Body of pancreas (tissue), 4 donors: ENCODE data around the gene SYCP2L. TPM values are rescaled to one million over a fixed set of nuclear protein-coding genes. Genes with fewer than 3 reads are reported as not detected.
"Not testable (repeated sequence)": the region's sequence is repeated elsewhere in the genome, so short reads cannot be mapped to it uniquely, and the experiment has no call there.

Experiments used
- ATAC-seq: fragments of 150-250 bp; one replicate; pipeline ENCODE4 v1.9.1; 2016
- DNase-seq, 4 donors: peaks; one replicate each; pipeline ENCODE4 v3.0.0-alpha.2; 2019
- H3K27ac ChIP-seq, 4 donors: fragments of 200-600 bp; sonication (generic); 1 replicate in 3 of 4; 2 replicates in 1 of 4; pipeline versions ENCODE4 v1.5.1 to v1.6.1; 2016 to 2019; ENCODE audit warnings: mild to moderate bottlenecking in 1 of 4, mixed read lengths in 1 of 4, moderate library complexity in 1 of 4
- H3K27me3 ChIP-seq, 2 donors: fragments of 200-600 bp; sonication (generic); one replicate each; pipeline ENCODE4 v1.6.0; 2016; ENCODE audit warnings: mild to moderate bottlenecking in 1 of 2
- H3K36me3 ChIP-seq, 2 donors: fragments of 200-600 bp; sonication (generic); replicated peaks in 1 of 2; 2 replicates each; pipeline ENCODE4 v1.5.1; 2016; ENCODE audit warnings: low read depth in 2 of 2; ENCODE audit not compliant: insufficient read depth in 1 of 2
- H3K4me1 ChIP-seq: fragments of 200-600 bp; sonication (generic); one replicate; pipeline ENCODE4 v1.6.0; 2016
- H3K4me3 ChIP-seq, 2 donors: fragments of 200-600 bp; sonication (generic); 1 replicate in 1 of 2; 2 replicates in 1 of 2; pipeline ENCODE4 v1.5.1; 2016 to 2019
- H3K9me3 ChIP-seq, 3 donors: fragments of 200-600 bp; sonication (generic); 1 replicate in 2 of 3; 2 replicates in 1 of 3; pipeline ENCODE4 v1.5.1; 2016
- CTCF ChIP-seq, 7 experiments: fragments of 450-650 bp in 4 of 7; fragments of 200-600 bp in 3 of 7; sonication (generic) in 3 of 7; IDR thresholded peaks; one replicate each; pipeline ENCODE4 v1.5.1; 2016 to 2019; ENCODE audit warnings: antibody characterized with exemption in 7 of 7
- POLR2A ChIP-seq, 3 donors: fragments of 450-650 bp; IDR thresholded peaks; one replicate each; pipeline ENCODE4 v1.6.1; 2016; ENCODE audit warnings: antibody characterized with exemption in 3 of 3, mild to moderate bottlenecking in 2 of 3
- WGBS, 2 donors: methylation state at CpG; one replicate each; pipeline ENCODE4 v1.1.5; 2017; 5-methylcytosine and 5-hydroxymethylcytosine counted together
- intact Hi-C: fragments of 100-400 bp; cut with DNase I; formaldehyde crosslinking; loops from one replicate; pipeline ENCODE4 v1.15.1; 2023
- total RNA-seq, 2 donors: library from RNA; depleted of rRNA; stranded (reverse); fragments of >200 nt; gene quantifications; one replicate each; pipeline ENCODE4 v1.1.0, GENCODE V29; 2016

Gene SYCP2L
- total RNA-seq, 2 donors from 2014 or later = 2.1 to 3.3 TPM

- Histone ChIP-seq H3K4me1 (peaks cover 10% of the 10 kb centered on the region), H3K27ac (no peak overlapping the region), H3K36me3 (no peaks in the 10 kb centered on the region), H3K27me3 (peaks cover 0 to 18% of the 10 kb centered on the region in 2 donors), H3K9me3 (no peaks in the 10 kb centered on the region), H3K4me3 (no peak overlapping the region)
- no peak for ATAC-seq
- intact Hi-C loops = no loop called here
- no peak for TF ChIP-seq CTCF (IDR thresholded peaks at IDR 0.05)
- no peak for TF ChIP-seq POLR2A (IDR thresholded peaks at IDR 0.05)
- DNase-seq = no peak
- WGBS, 2 donors = 65 to 80% methylated on average over 1 of the region's 1 CpG
These were observed 9.0 kb upstream of the SYCP2L start for GRCh38 chr6:10877871-10878270.

- intact Hi-C loops = no loop called here
- DNase-seq (no peak), ATAC-seq (no peak)
- Histone ChIP-seq H3K36me3 (no peaks in the 10 kb centered on the region), H3K4me1 (peaks cover 10% of the 10 kb centered on the region), H3K4me3 (no peak overlapping the region), H3K27ac (no peak overlapping the region), H3K27me3 (peaks cover 0 to 24% of the 10 kb centered on the region in 2 donors), H3K9me3 (no peaks in the 10 kb centered on the region)
- WGBS, 2 donors = 93 to 96% methylated on average over 2 of the region's 2 CpGs
- TF ChIP-seq CTCF (IDR thresholded peaks at IDR 0.05) (no peak), POLR2A (IDR thresholded peaks at IDR 0.05) (no peak)
These were observed 6.5 kb upstream of the SYCP2L start for GRCh38 chr6:10880366-10880765.

- ATAC-seq, H3K36me3 ChIP-seq, DNase-seq, H3K27ac ChIP-seq, intact Hi-C loops, H3K4me3 ChIP-seq, H3K9me3 ChIP-seq: not testable (repeated sequence)
- Histone ChIP-seq H3K27me3 (peaks cover 0 to 38% of the 10 kb centered on the region in 2 donors), H3K4me1 (peaks cover 21% of the 10 kb centered on the region)
- WGBS, 2 donors = 18 to 27% methylated on average over 14 of the region's 14 CpGs
These were observed 4.6 kb upstream of the SYCP2L start for GRCh38 chr6:10882253-10882630.

- Histone ChIP-seq H3K4me3 (no peak overlapping the region), H3K27me3 (peaks cover 0 to 38% of the 10 kb centered on the region in 2 donors), H3K4me1 (peaks cover 22% of the 10 kb centered on the region), H3K36me3 (no peaks in the 10 kb centered on the region), H3K27ac (no peak overlapping the region), H3K9me3 (no peaks in the 10 kb centered on the region)
- no peak for DNase-seq
- intact Hi-C loops = no loop called here
- no peak for ATAC-seq
- 6 to 9% methylated on average over 27 to 28 of the region's 28 CpGs for WGBS, 2 donors
- TF ChIP-seq POLR2A (IDR thresholded peaks at IDR 0.05) = no peak
- TF ChIP-seq CTCF (IDR thresholded peaks at IDR 0.05) = no peak
These were observed 4.1 kb upstream of the SYCP2L start for GRCh38 chr6:10882657-10883171.

GRCh38 chr6:10883312-10884244 is 3.3 kb upstream of the SYCP2L start:
- intact Hi-C loops = no loop called here
- no peak for TF ChIP-seq CTCF (IDR thresholded peaks at IDR 0.05)
- no peak for TF ChIP-seq POLR2A (IDR thresholded peaks at IDR 0.05)
- Histone ChIP-seq H3K4me1 (peaks cover 22% of the 10 kb centered on the region), H3K27me3 (peaks cover 0 to 38% of the 10 kb centered on the region in 2 donors), H3K27ac (no peak overlapping the region), H3K36me3 (no peaks in the 10 kb centered on the region), H3K9me3 (no peaks in the 10 kb centered on the region), H3K4me3 (no peak overlapping the region)
- 11 to 18% methylated on average over 29 to 51 of the region's 51 CpGs for WGBS, 2 donors
- DNase-seq (no peak), ATAC-seq (no peak)
